Stimulated activated CD4-positive, alpha-beta T cell treated with anti-CD3 and anti-CD28 coated beads, Interleukin-1b, Interleukin-23, amount 100 ng/mL, for 4 hours (primary cell): ENCODE measurements around the gene DZIP1L.
"Not testable (repeated sequence)": the region's sequence is repeated elsewhere in the genome, so short reads cannot be mapped to it uniquely, and the experiment has no call there.

Source experiments
- DNase-seq, 2 donors: peaks; one replicate each; pipeline ENCODE4 v3.0.0-alpha.2; 2020; ENCODE audit warnings: low read depth in 2 of 2

The DZIP1L gene

DNA sequence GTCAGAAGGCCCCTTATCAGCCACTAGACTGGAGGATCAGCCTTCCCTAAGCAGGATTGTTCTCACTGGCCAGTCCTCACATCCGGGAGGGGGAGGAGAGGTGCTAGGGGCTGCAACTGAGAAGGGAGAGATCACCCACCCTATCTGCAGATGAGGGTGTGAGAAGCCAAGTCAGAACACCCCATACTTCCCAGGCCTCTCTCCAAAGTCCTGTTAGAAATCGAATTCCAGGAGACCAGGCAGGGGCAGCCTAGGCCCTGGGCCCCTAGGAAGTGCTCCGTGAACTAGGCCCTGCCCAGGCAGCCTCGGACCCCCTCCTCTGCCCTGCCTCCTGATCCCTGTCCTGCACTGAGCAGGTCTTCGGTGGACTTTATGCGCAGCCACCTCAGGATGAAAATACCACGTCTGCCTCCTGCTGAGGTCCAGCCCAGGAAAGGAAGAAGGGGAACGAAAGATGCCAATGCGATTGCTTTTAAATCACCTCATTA is 933 bp downstream of the DZIP1L start:
- no peak for DNase-seq

DNA sequence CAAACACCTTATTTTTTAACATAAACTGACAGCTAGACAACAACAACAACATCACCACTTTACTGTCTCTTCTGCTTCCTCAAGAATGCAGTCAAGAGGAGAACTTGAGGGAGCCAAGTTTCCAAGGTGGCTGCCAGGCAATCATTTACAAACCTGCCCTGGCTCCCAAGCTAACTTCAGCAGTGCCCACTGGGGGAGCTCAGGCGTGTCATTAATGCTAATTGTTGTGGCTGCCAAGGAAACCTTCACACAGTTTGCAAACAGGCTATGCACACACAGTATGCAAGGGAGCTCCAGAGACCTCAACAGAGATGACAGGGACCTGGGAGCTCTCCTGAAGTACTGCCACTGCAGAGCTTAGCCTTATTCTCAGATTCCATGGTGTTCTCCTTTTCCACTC is 2.1 kb downstream of the DZIP1L start:
- DNase-seq, result no peak

DNA sequence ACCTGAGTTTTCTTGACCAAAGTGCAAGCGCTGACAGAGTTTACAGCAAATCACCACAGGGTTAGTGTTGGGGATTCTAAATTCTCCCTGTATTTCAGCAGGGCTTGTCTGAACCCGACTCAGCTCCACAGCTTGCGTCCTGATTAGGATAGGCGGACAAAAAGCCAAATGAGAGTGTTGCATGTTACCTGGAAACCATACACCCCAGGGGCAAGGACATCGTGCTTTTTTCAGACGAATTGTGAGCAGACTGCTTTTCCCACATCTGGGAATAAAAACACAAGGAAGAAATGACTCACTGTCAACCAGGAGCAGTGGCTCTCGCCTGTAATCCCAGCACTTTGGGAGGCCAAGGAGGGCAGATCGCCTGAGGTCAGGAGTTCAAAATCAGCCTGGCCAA is 3.0 kb downstream of the DZIP1L start:
- no peak for DNase-seq

DNA sequence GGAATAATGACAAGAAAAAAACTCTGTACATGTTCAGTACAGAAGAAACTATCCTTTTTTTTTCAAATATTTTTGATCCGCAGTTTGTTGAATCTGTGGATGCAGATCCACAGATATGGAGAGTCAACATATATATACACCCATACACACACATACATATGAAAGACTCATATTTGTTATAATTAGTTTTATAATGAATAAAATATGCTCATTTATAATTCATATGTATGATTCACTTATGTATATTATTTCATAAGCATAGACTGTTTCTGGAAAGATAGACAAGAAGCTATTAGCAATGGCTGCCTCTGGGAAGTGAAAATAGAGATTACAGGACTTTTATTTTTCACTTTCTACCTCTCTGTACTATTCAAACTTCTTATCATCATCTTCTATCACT is 9.8 kb downstream of the DZIP1L start:
- no peak for DNase-seq

DNA sequence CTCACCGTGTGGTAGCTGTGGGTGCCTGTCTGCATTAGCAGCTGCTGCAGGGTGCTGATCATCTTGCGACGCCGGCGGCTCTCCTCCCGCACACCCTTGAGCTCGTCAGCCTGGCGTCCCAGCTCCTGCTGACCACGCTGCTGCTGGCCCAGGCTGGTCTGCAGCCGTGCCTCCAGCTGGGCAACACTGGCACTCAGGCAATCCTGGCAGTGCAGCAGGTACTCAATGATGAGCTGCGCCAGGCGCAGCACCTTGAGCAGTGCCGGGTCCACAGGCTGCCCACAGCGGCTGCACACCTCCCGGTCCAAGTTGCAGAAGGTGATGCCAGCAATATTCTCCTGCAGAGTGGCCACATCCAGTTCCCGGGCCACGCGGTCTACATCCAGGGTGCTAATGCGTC is 11.9 kb downstream of the DZIP1L start:
- no peak for DNase-seq

DNA sequence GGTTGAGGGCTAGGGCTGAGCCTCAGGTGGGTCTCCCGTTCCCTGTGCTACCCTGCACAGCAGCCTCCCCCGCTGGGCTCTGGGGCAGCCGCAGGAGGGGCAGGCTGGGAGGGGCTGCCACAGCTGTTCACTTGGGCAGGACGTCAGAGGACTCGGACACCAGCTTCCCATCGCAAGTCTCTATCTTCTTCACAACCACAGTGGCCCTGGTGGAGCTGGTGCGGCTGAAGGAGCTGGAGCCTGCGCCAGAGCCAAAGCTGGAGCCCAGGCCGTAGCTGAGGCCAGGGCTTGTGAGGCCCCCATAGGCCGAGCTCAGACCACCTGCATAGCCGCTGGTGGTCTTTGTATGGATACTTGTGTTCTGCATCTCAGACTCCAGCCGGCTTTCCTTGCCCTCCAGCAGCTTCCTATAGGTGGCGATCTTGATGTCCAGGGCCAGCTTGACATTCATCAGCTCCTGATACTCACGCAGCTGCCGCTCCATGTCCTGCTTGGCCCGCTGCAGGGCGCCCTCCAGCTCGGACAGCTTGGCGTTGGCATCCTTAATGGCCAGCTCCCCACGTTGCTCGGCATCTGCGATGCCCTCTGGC is 14.0 kb downstream of the DZIP1L start:
- DNase-seq, result not testable (repeated sequence)

DNA sequence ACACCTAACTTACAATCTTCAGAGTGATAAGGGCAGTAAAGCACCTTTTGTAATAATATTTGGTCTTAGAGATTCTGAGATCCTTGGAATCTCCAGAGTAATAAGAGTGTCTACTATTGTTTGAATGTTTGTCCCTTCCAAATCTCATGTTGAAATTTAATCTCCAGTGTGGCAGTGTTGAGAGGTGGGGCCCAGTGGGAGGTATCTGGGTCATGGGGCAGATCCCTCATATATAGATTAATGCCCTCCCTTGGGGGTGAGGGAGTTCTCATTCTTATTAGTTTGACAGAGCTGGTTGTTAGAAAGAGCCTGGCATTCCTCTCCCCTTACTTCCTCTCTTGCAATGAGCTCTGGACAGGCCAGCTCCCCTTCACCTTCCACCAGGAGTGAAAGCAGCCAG is 16.0 kb downstream of the DZIP1L start:
- DNase-seq, result no peak

DNA sequence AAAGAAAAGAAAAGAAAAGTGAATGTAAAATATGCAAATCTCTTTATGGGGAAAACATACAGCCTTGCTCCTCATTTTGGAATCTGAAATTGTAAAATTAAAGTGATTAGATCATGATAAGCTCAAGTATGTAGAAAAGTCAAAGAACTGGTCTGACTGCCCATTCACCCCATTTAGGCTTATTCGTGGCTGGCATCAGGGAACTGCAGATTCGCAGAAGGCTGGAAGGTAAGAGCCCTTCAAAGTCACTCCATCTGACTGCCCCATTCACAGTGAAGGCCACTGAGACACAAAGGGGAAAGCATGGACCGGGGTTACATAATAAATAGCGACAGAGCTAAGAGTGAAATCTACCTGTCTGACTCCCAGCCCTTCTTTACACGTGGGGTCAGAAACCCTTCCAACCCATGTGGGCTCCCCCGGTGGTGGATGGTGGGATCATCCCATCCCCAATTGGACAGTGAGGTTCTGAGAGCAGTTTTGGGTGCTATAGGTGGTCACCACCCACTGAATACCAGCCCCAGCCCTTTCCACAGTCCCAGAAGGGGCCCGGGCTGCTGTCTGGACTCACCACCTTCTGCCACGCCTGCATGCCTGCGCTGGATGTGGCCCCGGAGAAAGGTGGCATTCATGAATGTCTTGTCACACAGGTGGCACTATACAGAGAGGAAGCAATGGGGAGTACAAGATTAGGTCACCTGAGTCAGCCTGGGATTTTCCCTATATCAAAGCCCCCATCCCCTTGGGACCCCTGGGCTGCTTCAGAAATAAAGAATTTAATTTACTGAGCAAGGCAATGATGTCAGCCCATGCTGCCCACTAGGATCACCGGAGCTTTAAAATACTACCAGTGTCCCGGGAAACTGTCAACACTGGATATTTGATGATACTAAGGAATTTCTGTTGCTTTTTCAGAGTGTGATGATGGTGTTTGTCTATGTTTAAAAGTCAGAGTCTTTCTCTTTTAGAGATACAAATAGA is 17.9 kb downstream of the DZIP1L start:
- no peak for DNase-seq

DNA sequence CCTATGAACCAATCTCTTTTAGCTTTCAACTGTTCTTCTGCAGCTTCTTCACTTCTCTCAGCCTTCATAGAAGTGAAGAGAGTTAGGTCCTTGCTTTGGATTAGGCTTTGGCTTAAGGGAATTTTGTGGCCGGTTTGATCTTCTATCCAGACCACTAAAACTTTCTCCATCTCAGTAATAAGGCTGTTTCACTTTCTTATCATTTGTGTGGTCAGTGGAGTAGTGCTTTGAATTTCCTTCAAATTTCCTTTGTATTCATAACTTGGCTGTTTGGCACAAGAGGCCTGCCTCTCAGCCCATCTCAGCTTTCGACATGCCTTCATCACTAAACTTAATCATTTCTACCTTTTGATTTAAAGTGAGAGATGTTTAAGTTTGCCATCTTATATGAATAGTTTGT is 21.7 kb downstream of the DZIP1L start:
- DNase-seq, result no peak

DNA sequence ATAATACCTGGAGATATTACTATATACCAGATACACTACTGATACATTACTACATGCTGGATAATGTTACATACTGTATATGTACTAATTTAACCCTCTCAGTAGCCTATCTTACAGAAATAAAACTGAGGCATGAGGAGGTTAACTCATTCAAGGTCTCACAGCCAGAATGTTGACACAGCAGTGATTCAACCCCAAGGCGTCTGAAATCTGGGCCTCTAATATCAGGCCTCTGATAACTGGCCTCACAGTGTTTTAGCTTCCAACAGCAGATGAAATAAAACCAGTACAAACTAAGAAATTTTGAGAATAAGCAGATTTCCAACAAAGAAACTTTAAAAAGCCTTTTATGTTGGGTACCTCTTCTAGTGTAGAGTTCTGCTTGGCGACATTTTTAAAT is 23.4 kb downstream of the DZIP1L start:
- DNase-seq, result no peak

DNA sequence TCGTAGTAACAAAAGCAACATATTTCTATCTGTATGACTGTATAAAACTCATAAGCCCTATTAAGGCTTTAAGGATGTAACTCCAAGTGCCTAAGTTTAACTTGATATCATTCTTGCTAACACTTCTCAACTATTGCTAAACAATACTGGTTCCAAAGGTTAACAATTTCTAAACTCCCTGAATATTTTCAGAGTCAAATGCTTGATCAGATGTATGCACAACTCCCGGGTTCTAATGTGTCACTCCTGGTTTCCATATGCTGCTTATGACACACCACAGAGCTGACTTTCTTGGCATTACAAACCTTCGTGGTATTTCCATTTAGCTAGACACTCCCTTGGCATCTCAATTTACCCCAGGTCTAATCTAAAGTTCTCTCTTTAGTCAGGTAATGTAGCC is 26.3 kb downstream of the DZIP1L start:
- no peak for DNase-seq

DNA sequence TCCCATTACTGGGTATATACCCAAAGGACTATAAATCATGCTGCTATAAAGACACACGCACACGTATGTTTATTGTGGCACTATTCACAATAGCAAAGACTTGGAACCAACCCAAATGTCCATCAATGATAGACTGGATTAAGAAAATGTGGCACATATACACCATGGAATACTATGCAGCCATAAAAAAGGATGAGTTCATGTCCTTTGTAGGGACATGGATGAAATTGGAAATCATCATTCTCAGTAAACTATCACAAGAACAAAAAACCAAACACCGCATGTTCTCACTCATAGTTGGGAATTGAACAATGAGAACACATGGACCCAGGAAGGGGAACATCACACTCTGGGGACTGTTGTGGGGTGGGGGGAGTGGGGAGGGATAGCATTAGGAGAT is 29.7 kb downstream of the DZIP1L start:
- not testable (repeated sequence) for DNase-seq

DNA sequence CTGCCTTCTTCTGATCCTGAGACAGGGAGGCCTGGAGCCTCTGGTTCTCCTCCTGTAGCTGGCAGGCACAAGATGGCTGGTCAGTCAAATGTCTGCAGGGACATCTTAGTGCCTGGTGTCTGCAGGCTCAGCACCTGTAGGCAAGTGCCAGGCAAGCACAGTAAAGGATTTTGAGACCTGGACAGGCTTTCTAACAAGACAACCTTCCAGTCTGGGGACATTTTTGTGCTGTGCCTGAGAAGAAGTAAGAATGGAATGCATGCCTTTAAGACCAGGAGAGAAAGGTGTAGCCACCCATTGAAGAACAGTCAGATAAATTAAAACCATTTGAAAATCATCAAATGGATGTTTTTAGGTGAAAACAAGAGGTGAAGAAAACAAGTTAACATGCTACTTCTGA is 31.2 kb downstream of the DZIP1L start:
- no peak for DNase-seq

DNA sequence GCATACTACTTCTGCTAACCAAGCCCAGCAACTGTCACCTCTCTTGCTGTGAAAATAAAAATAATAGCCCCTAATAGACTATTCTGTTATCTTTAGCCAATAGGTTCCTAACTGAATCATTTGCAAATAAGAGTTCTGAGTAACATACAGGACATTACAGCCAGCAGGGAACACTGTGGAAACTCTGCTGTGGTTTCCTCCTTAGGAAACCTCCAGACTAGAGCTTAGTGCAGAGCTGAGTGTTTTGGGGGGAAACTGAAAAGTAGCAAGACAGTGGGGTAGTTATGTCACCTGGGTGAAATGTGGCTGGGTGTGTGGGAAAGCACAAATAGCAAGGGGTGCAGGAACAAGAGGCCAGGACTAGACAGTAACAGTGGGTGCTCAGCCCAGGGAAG is 32.4 kb downstream of the DZIP1L start:
- no peak for DNase-seq

DNA sequence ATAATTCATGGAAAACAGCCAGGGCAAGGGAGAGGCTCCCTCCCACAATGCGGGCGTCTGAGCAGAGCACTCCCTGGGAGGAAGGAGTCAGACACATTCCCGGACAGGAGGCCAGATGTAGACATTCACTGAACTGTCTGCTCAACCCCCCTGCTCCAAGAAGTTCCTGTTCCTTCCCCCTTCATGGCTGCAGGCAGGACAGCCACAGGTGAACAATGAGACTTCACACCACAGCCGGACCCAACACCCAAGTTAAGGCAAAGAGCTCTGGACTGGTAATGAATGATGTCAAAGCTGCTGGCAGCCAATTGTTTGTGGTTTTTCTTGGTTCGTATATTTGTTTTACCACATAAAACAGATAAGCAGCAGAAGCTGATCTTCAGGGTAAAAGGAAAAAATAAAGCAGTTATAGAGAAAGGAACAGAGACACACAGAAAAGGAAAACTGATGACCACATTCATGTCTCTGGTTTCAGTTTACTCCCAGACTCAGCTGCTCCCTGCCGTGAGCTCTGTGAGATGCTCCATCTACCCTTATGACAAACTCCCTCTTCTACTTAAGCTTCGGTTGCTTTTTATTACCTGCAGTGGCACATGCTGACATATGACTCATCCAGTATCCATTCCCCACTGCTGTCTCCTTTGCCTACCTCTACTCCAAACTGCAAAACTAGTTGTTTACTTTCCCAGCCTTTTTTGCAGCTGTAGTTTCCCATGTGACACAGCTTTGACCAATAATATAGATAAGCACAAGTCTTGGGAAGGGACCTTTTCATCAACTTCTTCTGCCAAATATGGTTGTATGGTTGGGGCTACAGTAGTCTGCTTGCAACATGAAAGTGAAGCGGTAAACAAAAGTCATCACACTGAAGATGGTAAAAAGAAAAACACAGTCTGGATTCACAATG is 33.1 kb downstream of the DZIP1L start:
- no peak for DNase-seq

DNA sequence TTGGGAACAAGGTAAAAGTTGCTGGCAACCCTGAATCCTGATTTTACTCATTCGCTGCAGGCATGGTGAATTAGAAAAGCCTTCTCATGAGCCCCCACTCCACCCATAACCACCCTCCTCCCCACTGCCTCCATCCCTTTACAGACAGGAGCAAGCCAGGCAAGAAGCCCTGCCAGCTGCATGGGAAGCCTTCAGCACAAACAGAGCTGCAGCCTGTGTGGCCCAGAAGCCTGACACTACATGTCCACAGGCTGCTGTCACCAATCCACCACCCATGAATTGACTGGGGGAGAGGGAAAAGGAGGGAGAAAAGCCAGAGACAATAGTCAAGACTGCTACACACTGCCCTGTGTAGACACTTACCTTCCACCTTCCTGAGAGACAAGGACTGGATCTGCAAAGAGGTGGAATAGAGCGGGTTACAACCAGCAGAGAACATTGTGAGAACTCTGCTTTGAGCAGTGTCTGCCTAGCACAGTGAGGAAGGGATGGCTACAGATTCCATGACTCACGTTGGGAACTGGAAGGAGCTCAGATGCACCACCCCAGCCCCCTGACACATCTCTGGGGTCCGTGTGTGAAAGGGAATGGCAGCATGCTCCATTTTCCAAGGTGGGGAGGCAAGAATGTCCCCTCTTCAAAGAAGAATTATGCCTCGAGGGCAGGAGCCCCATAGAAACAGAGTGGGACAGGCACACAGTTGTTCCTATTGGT is 33.9 kb downstream of the DZIP1L start:
- DNase-seq, result no peak

DNA sequence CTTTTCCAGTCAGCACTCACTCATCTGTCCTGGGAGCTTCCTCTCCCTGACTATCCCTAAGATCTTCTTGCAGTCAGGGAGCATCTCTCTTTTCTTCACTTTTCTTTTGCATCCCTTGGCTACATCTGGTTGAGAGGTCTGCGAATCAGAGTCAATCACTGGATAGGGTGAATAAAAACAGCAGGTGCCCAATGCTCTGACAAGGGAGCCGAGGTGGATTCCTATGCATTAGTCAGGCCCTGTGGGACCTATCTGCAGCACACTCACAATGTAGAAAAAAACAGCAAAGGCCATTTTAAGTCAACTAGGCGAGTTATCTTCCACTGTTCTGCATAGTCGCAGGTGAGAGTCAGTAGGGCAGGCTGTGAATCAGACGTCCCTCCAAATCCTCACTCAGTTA is 35.5 kb downstream of the DZIP1L start:
- no peak for DNase-seq

DNA sequence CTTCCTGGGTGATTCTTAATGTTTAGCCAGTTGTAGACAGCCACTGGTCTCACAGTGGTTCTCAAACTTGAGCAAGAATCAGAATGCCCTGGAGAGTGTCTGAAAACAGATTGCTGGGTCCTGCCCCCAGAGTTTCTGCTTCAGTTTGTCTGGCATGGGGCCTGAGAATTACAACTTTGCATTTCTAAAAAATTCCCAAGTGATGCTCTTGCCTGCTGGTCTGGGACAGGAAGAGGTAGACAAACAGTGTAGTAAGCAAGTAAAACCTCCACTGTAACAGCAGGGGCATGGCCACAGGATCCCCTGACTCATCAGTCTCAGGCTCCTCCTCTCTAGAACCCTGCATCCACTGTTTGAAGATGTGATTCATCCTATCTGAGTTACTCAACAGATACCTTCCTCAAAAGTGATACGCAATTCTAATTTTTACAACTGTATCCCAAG is 36.5 kb downstream of the DZIP1L start:
- no peak for DNase-seq

DNA sequence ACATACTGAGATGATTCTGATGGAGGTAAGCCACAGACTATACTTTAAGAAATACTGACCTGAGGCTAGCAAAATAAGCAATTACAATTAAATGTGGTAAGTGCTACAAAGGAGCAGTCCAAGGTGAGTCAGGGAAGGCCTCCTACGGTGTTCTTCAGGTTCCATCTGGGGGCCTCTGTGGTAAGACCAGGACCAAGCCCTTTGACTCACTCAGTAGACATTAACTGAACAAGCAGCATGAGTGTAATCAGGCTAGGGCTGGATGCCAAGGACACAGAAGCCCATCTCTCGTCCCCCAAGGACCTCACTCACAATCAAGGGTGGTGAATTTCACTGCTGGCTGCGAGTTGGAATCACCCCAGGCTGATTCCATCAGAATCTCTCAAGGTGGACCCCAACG is 37.3 kb downstream of the DZIP1L start:
- DNase-seq, result no peak

DNA sequence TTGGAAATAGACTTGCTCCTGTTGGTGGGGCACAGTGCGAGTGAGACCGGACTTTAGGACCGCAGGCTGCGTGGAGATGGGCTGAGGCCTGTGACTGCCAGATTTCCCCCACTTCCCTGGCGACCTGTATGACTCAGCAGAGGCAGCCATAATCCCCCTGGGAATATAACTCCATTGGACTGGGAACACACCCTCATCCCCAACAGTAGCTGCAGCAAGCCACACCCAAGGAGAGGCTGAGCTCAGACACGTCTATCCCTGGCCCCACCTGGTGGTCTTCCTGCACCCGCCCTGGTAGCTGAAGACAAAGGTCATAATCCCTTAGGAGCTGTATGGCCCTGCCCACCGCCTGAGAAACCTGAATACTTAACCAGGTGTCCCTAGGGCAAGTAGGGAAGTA is 42.6 kb downstream of the DZIP1L start:
- DNase-seq, result no peak

DNA sequence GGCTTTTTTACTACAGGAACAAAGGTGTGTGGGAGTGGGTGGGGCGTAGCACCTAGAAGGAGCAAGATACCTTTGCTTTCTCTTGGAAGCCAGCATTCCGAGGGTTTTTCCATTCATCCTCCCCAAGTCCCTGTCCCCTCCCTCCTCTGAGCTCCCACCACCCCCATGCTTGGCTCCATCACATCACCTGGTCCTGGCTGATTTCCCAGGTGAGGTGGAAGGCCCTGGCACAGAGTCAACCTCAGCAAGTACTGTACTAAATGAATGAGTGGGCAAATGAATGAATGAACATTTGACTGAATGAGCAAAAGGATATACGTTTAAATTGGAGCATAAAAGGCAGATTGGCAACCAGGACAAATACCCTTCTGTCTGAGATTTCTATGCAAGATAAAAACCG is 45.4 kb downstream of the DZIP1L start:
- DNase-seq, result no peak
